Transverse colon (tissue), 4 donors: ENCODE measurements around the gene CDKAL1.

ENCODE experiments used
- POLR2AphosphoS5 ChIP-seq, 3 donors: sonication (generic); formaldehyde crosslinking; IDR thresholded peaks; one replicate each; pipeline ENCODE4 v1.6.1; 2016; ENCODE audit warnings: antibody characterized with exemption in 3 of 3
- TF ChIP-seq, protein P1 (sequence below), 5 experiments: fragments of 200-600 bp in 3 of 5; fragments of 450-650 bp in 2 of 5; sonication (generic) in 3 of 5; IDR thresholded peaks; 1 replicate in 2 of 5; 2 replicates in 3 of 5; pipeline ENCODE4 v1.5.1; 2016 to 2017; ENCODE audit warnings: antibody characterized with exemption in 5 of 5, inconsistent platforms in 3 of 5, mild to moderate bottlenecking in 2 of 5, moderate library complexity in 1 of 5

DNA sequence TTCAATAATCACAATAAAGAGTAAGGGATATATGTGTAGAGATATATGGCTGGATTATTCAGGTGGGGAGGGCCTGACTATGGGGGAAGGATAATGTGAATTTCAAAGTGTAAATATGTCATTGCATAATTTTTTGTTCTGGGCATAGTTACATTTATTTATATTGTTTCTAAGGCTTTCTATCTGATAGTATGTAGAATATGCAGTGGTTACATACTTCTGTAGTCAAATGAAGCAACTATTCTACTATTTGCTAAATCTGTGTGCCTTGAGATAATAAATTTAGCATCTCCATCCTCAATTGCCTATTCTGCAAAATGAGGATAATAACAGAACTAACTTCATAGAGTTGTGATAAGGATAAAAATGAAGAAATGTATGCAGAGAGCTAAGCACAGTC lies 359.2 kb downstream of the CDKAL1 start:
- TF ChIP-seq, protein P1, sequence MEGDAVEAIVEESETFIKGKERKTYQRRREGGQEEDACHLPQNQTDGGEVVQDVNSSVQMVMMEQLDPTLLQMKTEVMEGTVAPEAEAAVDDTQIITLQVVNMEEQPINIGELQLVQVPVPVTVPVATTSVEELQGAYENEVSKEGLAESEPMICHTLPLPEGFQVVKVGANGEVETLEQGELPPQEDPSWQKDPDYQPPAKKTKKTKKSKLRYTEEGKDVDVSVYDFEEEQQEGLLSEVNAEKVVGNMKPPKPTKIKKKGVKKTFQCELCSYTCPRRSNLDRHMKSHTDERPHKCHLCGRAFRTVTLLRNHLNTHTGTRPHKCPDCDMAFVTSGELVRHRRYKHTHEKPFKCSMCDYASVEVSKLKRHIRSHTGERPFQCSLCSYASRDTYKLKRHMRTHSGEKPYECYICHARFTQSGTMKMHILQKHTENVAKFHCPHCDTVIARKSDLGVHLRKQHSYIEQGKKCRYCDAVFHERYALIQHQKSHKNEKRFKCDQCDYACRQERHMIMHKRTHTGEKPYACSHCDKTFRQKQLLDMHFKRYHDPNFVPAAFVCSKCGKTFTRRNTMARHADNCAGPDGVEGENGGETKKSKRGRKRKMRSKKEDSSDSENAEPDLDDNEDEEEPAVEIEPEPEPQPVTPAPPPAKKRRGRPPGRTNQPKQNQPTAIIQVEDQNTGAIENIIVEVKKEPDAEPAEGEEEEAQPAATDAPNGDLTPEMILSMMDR (IDR thresholded peaks at IDR 0.05), result no peak
- TF ChIP-seq POLR2AphosphoS5 (IDR thresholded peaks at IDR 0.05), result no peak
